ENCODE measurements around the gene RAB1A.

Gene RAB1A

DNA sequence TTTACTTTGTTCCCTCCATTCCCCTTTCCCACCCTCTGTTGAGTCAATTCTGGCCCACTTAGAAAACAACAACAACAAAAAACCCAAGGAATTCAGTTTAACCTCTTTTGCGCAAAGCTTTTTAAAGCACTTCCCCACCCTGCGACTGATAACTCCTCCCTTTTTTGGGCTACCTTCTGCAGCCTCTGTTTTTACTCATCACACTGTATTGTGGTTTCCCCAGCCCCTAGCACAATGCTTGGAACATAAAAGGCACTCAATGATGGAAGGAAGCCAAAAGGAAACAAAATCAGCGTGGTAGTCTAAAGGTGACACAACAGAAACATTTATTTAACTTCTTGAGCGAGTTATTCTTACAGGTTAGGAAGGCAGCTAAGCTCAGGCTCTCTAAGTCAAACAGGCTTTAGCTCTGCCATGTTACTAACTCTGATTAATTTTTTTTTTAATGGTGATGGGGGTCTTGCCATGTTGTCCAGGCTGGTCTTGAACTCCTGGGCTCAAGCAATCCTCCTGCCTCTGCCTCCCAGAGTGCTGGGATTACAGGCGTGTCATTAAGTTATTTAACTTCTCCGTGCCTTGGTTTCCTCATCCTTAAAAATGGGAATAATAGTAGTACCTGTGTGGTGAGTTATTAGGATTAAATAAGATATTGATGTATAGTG, 72.4 kb downstream of the RAB1A start:
- DNase-seq, result peak; percentile 21

DNA sequence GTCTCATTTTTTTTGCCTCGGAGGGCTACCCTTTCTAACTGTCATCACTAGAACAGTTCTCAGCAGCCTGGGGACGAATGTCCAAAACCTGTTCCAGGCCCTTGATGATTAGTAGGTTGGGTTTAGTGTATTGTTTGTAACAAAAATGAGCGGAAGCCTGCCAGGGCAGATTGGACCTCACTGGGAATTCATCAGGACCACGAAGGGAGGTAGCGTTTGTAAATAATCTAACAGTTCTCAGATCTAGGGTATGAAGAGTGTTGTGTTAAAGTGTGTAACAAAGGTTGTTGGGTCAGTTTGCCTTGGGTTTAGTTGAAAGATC, 72.9 kb downstream of the RAB1A start:
- DNase-seq, result no peak

DNA sequence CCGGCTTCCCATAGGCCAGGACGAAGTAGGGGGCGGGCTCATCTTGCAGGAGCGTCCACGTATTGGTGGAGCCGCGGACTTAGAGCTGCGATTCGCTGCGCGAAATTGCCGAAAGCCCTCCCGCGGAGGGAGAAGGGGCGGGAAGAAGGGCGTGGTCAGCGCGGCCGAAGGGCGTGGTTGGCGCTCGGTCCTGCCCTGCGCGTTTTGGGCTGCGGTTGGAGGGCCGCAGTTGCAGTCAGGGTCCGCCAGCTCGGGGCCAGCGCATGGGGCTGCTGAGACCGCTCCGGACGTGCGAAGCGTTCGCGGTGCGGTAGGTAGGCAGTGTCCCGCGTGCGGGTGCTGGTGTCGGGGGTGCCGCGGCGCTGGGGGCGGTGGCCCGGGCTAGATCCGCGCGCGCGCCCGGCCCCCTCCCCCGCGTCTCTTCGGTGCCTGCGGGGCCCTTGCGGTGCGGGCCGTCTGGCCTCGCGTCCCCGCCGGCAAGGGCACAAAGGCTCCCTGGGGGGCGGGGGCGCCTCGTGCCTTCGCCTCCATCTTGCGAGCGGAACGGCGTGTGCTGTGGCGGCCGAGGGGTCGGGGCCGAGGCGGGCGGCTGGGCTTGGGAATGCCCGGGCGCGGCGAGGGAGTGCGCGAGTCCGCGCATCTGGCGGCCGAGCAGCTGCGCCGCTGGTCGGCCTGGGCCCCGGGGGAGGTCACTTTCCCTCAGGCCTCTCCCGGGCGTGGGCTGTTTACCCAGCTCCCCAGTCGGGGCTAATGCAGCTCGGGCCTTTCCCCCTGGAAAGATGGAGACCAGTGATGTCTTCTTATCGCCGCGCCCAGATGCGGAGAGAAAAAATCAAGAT, 73.5 kb downstream of the RAB1A start, which contains the start of gene CEP68:
TSS of gene CEP68 (plus strand) at position 202 of the 839 bp plus-strand sequence. CDS start 13,029 bp downstream, outside the sequence.
- DNase-seq, result peak; percentile 74

DNA sequence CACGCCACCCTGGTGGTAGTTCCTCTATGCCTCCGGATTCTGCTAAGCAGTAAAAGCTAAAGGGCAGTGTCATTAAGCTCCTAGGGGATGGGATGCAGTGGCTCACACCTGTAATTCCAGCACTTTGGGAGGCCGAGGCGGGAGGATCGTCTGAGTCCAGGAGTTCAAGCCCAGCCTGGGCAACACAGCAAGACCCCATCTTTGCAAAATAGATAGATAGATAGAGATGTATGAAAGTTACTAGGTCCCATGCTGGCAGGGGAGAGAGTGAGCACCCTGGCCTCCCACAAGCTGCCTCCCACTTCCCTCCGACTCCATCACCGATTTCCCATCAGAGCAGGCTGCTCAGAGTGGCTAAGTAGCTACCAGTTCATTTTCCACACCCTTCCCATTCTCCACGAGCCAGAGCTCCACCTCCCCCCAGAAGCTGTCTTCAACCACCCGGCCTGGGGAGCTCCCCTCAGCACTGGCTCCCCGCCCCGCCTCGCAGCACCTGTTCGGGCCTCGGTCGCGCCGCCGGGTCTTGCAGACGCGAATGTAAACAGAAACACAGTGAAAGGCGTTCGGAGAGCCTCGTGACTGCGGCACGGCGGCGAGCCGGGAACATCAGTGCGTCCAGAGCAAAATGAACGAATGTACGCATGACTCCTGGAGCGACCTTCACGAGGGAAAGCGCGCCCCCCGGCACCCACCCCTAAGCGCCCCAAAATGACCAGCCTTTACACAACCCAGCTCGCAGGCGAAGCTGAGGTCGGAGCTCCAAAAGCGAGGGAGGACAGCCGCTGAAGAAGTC, 74.3 kb downstream of the RAB1A start:
- DNase-seq, result no peak

DNA sequence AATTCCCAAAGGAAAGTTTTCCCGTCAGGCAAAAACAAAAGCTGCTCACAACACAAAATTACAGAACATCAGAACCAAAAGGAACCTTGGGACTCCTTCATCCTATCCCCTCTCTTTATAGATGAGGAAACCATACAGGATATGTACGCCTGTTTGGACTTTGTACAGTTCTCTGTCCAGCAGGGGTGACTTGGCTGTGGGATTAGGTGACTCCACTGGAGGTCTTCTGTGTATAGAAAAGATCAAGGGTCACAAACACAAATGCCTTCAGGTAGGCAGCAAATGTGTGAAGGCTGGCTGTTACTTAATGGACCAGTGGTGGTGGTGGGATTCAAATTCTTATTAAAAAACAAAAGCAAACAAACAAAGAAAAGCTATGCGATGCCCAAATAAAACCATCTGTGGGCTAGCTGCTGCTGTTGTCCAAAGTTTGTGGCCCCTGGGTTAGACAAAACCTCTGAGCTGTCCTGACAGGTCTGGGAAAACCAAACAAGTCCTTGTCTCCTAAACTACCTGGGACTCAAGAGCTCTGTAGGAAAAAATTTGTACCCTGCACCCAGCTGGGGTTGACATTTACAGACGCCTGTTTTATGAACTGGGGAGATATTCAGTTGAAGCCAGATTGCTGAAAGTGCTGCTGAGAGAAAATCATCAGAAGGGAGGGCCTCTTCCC, 75.0 kb downstream of the RAB1A start:
- DNase-seq, result no peak

DNA sequence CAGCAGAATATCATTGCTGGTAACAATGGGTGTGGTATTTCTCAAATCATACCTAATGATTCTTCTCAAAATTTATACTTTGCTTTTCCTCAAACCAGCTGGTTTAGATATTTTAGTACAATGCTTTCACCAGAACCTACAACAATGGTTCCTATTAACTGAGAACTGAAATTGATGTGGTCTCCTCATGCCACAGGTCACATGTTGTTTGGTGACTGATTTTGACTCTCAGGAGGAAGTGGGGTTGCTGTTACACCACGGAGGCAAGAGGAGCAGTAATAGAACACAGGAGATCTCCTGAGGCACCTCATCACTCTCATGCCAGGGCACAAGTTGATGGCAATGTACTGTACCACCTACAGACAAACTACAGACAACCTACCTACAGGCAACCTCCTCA, 76.7 kb downstream of the RAB1A start:
- peak; percentile 60 for DNase-seq

DNA sequence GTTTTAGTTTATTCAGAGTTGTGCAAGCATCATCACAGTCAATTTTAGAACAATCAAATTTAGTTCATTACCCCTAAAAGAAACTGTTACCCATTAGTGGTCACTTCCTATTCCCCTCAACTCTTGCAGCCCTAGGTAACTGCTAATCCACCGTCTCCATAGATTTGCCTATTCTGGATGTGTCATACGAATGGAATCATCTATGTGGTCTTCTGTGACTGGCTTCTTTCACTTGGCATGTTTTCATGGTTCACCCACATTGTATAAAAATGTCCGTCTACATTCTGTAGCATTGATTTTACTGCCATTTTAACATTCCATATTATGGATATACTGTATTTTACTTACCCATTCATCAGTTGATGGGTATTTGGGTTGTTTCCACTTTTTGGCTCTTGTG, 79.0 kb downstream of the RAB1A start:
- no peak for DNase-seq

DNA sequence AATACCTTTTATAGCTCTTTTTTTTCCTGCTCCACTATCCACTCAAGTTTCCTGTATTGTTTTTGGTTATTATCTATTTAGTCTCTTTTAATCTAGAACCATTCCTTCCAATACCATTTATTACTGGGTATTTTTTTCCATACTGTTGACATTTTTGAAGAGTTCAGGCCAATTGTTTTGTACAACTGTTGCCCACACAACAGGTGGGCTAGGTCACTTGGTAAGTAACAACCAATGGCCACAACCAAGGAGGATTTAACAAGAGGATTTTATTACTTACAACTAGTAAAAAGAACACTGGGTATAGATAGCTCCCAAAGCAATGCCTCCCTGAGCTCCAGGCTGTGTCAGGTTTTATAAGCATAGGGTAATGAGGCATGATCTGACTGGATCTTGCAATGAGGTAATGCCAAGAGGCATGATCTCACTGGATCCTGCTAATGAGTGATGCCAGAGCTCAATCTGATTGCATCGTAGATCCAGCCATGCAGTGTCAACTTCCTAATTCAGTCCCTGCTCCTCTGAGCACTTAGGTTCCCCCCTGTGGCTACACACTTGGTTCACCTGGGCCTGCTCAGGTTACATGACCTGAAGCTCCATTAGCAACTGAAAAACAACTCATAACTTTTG, 80.8 kb downstream of the RAB1A start:
- no peak for DNase-seq

DNA sequence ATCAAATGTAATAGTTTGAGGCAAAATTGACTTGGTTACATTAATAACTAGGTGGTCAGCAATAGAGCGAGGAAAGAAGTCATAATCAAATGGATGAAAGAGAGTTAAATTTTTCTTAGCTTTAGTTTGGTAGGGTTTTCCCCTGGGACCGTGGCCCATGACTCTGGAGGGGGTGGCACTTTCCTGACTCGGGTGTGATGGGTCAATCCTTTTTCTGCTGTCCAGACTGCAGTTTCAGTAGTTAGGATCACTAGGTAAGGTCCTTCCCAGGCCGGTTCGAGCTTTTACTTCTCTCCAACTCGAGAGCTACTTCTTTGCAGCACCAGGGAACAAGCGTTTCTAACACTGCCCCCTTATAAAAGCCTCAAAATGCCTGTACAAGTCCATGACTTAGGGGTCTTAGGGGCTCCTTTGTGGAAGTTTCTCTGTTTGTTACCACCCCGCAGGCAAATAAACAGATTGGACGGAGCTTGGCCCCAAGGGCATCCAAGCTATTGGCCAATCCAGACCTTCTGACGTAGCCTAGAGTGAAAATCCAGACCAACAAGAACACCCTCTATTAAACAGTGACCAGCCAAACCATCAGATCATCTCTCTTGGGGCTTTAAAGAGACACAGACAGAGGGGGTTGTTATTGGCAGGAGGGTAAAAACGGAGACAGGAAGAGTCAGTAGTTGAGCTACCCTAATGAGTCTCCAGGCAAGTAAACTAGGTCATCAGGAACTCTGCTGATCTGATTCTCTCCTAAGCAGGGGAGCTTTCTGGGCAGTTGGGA, 83.1 kb downstream of the RAB1A start:
- DNase-seq, result no peak

DNA sequence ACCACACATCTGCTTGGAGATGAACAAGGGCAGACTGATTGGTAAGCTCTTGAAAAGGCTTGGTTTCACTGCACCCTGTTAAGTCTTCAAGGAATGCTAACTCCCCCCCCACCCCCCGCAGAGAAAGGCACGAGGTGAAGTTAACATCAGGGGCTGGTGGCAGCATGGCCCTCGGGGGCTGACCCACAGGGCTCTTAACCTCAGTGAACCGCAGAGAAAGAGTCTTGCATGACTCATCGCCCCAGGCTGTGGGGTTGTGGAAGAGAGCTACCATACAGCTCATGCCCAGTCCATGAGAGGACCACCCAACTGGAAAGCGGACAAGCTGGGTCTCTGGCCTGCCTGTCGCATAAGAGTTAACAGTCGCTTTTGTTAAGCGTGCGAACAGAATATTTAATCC, 84.3 kb downstream of the RAB1A start:
- DNase-seq, result no peak

DNA sequence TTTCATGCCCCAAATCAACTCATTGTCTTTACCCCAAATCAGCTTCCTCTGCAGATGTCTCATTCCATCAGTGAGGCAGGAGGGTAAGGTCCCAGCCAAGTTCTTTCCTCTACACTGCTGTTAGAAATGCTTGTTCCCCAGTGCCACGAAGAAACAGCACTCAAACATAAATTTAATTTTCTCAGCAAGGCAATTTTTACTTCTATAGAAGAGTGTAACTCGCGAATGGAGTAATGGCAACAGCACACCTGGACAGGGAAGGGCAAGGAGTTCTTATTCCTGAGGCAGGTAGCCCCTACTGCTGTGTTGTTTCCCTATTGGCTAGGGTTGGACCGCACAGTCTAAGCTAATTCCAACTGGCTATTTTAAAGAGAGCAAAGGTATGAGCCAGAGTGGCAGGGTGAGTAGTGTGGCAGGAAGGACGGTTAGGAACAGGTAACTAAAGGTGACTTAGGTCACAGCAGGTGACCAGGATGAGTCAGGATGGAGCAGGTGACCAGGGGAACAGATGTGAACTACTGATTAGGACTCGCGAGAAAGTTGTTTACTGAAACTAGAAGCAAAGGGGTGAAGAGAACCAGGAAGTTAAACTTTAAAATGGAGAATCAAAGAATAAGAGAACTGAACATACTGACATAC, 85.7 kb downstream of the RAB1A start:
- DNase-seq, result no peak

DNA sequence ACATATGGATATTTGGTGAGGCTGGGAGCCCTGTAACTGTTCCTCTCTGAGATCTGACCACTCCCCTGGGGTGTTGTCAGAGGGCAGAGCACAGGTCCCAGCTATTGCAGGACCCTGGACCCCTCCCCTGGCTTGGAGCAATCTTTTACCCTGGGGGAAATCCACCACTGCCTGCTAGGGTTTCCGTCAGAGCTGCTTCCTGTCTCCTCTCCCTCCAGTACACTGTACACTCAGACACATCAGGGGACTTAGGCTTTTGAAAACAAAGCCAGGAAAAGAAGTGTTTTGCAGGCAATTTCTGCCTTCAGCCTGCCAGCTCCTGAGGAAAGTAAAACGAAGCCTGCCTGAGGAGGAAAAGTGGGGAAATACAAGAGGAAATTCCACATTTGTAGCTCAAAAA, 86.9 kb downstream of the RAB1A start:
- no peak for DNase-seq

DNA sequence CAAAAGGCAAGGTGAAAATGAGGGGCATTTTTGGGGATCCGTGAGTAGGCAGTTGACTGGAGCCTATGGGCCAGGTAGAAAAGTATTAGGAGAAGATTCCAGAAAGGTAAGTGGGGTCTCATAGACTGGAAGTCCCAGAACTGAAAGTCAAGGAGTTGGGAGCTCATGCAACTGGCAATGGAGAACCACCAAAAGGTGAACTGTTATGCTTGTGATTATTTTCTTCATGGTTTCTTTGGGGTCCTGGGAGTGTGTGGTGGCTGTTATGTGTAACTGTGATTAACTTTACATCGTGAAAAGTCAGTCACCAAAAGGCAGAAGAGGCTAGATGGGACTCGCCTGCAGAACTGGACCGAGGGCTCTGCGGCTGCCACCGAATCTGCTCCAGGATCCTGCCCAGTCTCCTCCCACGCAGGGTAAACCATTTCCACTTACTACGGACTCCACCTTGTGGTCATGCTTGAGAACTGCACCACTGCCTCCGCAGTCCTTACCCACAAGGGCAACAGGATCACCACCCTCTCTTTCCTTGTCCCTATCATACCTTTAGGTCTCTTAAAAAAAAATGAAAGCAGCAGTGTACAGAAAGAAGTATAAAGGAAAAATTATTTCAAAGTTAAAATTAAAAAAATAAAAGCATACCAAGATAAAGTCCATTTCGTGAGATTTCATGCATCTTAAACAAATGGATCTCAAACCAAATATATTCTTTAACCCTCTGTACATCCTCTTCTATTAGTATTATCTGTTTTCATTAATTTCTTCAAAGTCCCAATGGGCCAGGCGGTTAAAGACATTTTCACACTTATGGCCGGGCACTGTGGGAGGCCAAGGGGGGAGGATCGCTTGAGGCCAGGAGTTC, 89.3 kb downstream of the RAB1A start:
- DNase-seq, result no peak

DNA sequence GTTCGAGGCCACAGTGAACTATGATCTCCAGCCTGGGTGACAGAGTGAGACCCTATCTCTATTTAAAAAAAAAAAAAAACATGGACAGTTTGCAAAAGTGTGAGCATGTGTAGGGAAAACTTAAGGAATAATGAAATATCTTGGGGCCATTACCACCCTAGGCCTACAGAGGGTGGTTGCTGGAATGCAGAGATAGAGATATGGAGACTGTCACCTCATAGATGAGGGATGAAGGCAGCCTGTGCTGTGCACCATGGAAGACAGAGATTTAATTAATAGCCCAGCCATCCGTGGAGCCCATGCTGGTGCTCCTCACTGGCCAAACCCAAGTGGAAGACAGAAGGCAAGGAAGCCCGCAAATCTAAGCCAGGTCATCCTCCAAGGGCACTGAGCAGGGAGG, 90.3 kb downstream of the RAB1A start:
- DNase-seq, result no peak

DNA sequence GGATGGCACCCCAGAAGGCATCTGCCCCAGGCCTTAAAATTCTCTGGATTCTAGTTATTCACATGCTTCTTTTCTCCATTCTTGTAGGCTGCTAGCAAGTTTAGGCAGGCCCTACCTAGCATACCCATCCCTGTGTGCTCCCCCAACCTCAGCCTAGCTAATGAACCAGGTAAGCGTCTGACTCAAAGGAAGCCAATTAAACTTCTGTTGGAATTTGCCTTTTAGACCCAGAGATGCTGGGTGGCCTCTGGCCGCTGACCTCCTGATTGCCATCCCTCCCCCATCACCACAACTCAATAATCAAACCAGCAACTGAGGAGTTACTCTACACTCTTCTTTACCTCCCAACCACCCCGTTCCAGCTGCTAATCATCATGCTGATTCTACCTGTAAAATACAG, 92.7 kb downstream of the RAB1A start:
- DNase-seq, result no peak
